RWPE1 (cell line): ENCODE data around the gene UBALD2.
A peak's percentile ranks its signal among the peaks of the same experiment; 100 is the strongest.

Source experiments
- CTCF ChIA-PET: fragments of 350-600 bp; sonication (Branson Sonifier 250); formaldehyde crosslinking; extraction: SDS; loops from one replicate; lab custom pipeline; 2021; lab: Yijun Ruan, JAX
- POLR2A ChIA-PET: fragments of 400-600 bp; formaldehyde crosslinking; extraction: SDS; loops from one replicate; lab custom pipeline; 2020; ENCODE audit warnings: antibody characterized with exemption; ENCODE audit not compliant: low non-redundant PET; lab: Yijun Ruan, JAX
- DNase-seq: peaks from one replicate; pipeline ENCODE4 v3.0.0; 2012; ENCODE audit warnings: low spot score
- H3K27ac ChIP-seq: fragments of 450-650 bp; 2 replicates; pipeline ENCODE4 v1.5.1; 2017
- TF ChIP-seq, protein P1 (sequence below): fragments of 450-650 bp; conservative IDR thresholded peaks from 2 replicates; pipeline ENCODE4 v1.5.1; 2017; ENCODE audit warnings: low read depth, mild to moderate bottlenecking

Gene UBALD2

DNA sequence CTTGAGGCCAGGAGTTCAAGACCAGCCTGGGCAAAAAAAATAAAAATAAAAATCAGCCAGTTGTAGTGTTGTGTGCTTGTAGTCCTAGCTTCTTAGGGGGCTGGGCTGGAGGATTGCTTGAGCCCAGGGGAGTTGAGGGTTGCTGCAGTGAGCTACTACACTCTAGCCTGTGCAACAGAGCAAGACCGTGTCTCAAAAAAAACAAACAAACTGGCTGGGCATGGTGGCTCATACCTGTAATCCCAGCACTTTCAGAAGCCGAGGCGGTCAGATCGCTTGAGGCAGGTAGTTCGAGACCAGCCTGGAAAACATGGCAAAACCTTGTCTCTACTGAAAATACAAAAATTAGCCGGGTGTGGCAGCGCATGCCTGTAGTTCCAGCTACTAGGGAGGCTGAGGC lies 4.9 kb upstream of the UBALD2 start:
- TF ChIP-seq, protein P1, sequence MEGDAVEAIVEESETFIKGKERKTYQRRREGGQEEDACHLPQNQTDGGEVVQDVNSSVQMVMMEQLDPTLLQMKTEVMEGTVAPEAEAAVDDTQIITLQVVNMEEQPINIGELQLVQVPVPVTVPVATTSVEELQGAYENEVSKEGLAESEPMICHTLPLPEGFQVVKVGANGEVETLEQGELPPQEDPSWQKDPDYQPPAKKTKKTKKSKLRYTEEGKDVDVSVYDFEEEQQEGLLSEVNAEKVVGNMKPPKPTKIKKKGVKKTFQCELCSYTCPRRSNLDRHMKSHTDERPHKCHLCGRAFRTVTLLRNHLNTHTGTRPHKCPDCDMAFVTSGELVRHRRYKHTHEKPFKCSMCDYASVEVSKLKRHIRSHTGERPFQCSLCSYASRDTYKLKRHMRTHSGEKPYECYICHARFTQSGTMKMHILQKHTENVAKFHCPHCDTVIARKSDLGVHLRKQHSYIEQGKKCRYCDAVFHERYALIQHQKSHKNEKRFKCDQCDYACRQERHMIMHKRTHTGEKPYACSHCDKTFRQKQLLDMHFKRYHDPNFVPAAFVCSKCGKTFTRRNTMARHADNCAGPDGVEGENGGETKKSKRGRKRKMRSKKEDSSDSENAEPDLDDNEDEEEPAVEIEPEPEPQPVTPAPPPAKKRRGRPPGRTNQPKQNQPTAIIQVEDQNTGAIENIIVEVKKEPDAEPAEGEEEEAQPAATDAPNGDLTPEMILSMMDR, result no peak
- ChIA-PET POLR2A (no interaction called here), CTCF (no interaction called here)
- no peak overlapping the region for H3K27ac ChIP-seq
- DNase-seq, result no peak

DNA sequence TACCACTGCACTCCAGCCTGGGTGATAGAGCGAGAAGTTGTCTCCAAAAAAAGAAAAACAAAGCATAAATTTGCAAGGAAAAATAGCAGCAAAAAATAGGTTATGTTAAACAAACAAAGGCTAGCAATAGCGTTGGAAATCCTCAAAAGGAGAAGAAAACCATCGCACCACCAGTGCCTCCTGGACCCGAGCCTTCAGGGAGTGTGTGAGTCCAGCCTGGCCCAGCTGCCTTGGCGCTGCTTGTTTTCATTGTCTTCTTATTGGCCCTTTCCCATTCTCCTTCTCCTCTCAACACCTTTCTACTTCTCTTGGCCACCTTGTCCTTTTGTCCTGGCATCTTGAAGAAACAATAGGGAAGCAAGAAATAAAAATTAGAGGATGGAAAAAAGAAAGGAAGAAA lies 4.5 kb upstream of the UBALD2 start:
- no peak overlapping the region for H3K27ac ChIP-seq
- POLR2A ChIA-PET, result no interaction called here

DNA sequence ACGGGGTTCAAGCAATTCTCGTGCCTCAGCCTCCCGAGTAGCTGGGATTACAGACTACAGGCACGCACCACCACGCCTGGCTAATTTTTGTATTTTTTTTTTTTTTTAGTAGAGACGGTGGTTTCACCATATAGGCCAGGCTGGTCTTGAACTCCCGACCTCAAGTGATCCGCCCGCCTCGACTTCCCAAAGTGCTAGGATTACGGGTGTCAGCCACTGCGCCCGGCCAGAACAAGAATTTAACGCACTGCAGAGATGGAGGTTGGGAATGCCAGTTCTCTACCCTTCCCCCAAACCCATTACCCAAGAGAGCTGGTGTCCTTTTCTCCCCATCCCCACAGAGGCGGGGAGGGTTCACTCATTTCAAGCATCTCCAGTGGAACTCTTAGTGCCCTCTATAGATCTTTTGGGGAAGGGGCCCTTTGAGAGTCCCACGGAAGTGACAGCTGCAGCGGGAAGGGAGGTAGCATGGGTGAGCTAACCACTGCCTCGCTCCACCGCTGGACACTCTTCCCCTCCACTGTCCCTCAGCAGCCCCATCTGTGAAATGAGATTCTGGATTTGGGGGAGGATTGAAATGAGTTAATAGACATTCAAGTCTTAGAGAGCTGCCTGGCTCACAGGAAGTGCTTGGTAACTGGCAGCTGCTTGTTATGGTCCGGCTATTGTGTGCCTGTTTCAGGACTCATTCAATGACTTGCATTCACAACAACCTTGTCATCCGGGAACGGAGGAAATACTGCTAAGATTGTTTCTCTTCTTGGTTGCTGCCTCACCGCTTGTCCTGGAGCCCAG lies 3.5 kb upstream of the UBALD2 start:
- DNase-seq, result no peak
- ChIA-PET CTCF (interaction anchor here (0.6 to 0.7 kb wide), 2 partner anchors 18 to 90 kb away, joined by 3 read pairs; no protein-coding TSS in a partner anchor), POLR2A (interaction anchor here (0.6 kb wide), 1 partner anchor 57 kb away, joined by 3 read pairs; no protein-coding TSS in a partner anchor)
- TF ChIP-seq, protein P1, result no peak
- H3K27ac ChIP-seq, result no peak overlapping the region

More for the DNA sequence above, 4.5 kb upstream of the UBALD2 start:
- DNase-seq, result no peak
- TF ChIP-seq, protein P1, result no peak
- CTCF ChIA-PET, result interaction anchor here (0.6 kb wide), 1 partner anchor 89 kb away, joined by 3 read pairs; no protein-coding TSS in a partner anchor

DNA sequence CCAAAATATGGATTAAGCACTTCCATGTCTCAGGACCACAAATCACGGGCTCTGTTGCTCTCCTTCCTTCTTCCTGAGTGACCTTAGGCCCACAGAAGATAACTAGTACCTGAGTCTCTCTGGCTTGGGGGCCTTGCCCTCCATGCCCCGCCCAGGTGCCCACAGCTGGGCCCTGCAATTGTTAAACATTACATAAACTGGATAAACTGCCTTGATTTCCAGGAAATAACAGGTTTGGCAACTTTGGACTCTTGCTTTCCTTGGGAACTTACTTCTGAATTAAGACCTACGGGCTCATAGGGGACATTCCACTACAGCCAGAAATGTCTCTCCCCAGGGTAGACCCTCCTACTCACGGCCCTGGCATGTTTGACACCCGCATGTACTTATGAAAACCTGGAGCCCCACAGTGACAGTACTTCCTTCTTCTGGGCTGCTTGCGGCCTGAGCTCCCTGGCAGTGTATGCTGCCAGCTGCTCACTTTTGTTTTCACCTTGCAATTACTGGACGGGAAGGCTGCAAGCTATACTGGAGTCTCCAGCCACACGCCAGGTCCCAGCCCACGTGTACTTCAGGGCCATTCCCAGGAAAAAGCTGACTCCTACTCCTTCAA lies 2.3 kb upstream of the UBALD2 start:
- DNase-seq, result no peak
- POLR2A ChIA-PET, result interaction anchor here (0.5 to 0.6 kb wide), 2 partner anchors 59 to 239 kb away, joined by 3 to 9 read pairs; no protein-coding TSS in a partner anchor
- TF ChIP-seq, protein P1, result no peak
- CTCF ChIA-PET, result interaction anchor here (0.5 to 1.2 kb wide), 3 partner anchors 8 to 36 kb away, joined by 4 to 5 read pairs (median 4); no protein-coding TSS in a partner anchor
- H3K27ac ChIP-seq, result peak overlapping the region; percentile 55

DNA sequence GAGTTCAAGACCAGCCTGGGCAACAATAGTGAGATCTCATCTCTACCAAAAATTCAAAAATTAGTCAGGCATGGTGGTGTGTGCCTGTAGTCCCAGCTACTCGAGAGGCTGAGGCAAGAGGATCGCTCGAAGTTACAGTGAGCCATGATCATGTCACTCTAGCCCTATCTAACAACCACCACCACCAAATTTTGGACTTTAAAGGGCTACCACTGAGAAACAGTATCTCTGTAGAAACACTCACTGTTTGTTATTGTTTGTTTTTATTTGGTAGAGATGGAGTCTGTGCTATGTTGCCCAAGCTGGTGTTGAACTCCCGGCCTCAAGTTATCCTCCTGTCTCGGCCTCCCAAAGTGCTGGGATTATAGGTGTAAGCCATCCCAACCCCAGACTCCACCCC lies 1.3 kb upstream of the UBALD2 start:
- POLR2A ChIA-PET, result no interaction called here
- CTCF ChIA-PET, result interaction anchor here (0.5 to 1.1 kb wide), 3 partner anchors 47 to 223 kb away, joined by 3 to 4 read pairs (median 3); no protein-coding TSS in a partner anchor
- H3K27ac ChIP-seq, result peak overlapping the region; percentile 93
- TF ChIP-seq, protein P1, result no peak
- DNase-seq, result no peak

DNA sequence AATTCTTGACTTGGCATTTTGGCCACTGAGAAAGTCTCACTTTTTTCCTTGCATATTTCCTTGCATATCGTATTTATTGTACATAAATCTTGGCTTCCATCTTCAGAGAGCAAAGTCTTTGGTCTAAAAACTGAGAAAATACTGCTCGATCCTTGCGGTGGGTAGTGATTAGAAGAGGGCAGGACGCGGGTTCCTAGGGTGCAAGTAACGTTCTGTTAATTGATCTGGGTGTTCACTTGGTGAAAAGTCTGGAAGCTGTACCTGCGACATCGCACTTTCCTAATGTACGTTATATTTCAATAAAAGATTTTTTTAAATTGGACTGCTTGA lies 758 bp upstream of the UBALD2 start:
- H3K27ac ChIP-seq, result peak overlapping the region; percentile 93
- no peak for DNase-seq
- ChIA-PET CTCF (interaction anchor here (1.0 to 1.1 kb wide), 3 partner anchors 23 to 143 kb away, joined by 3 to 4 read pairs (median 4); no protein-coding TSS in a partner anchor), POLR2A (interaction anchor here (0.6 to 0.7 kb wide), 2 partner anchors 26 to 184 kb away, joined by 3 to 6 read pairs; no protein-coding TSS in a partner anchor)
- TF ChIP-seq, protein P1, result no peak
